Common myeloid progenitor, CD34-positive (primary cell): ENCODE results near the gene SALL3.

Experiments used
- CTCF ChIA-PET: fragments of 350-600 bp; sonication (Branson Sonifier 250); formaldehyde crosslinking; loops from one replicate; lab custom pipeline; 2021; ENCODE audit warnings: antibody characterized with exemption; lab: Charles Lee
- POLR2A ChIA-PET: fragments of 350-600 bp; sonication (Branson Sonifier 250); formaldehyde crosslinking; loops from one replicate; lab custom pipeline; 2021; ENCODE audit warnings: antibody characterized with exemption; lab: Charles Lee
- DNase-seq, 3 donors: peaks; one replicate each; pipeline versions ENCODE4 v3.0.0 to v3.0.0-alpha.2; 2013
- H3K27ac ChIP-seq, 2 experiments: 1 replicate in 1 of 2; 2 replicates in 1 of 2; pipeline ENCODE4 v1.7.0; 2013; ENCODE audit warnings: inconsistent platforms in 2 of 2, low read length in 2 of 2, mild to moderate bottlenecking in 2 of 2, low read depth in 1 of 2, moderate library complexity in 1 of 2; ENCODE audit not compliant: severe bottlenecking in 2 of 2, insufficient read depth in 1 of 2, poor library complexity in 1 of 2
- H3K27me3 ChIP-seq, 5 experiments: replicated peaks in 2 of 5; 1 replicate in 3 of 5; 2 replicates in 2 of 5; pipeline versions ENCODE4 v1.6.1 to v1.7.0; 2013; ENCODE audit warnings: low read length in 4 of 5, mild to moderate bottlenecking in 2 of 5, moderate library complexity in 2 of 5, inconsistent platforms in 1 of 5; ENCODE audit not compliant: insufficient read depth in 5 of 5, control insufficient read depth in 4 of 5
- H3K36me3 ChIP-seq, 4 experiments: 1 replicate in 2 of 4; 2 replicates in 2 of 4; pipeline versions ENCODE4 v1.6.1 to v1.7.0; 2013; ENCODE audit warnings: low read length in 3 of 4, control low read depth in 1 of 4, mild to moderate bottlenecking in 1 of 4; ENCODE audit not compliant: control insufficient read depth in 4 of 4, insufficient read depth in 4 of 4
- H3K4me1 ChIP-seq, 4 experiments: 1 replicate in 3 of 4; 2 replicates in 1 of 4; pipeline versions ENCODE4 v1.6.1 to v1.7.1; 2013; ENCODE audit warnings: low read length in 3 of 4, mild to moderate bottlenecking in 3 of 4, control low read depth in 1 of 4, inconsistent platforms in 1 of 4, moderate library complexity in 1 of 4; ENCODE audit not compliant: control insufficient read depth in 4 of 4, insufficient read depth in 4 of 4; ENCODE audit errors: control extremely low read depth in 1 of 4
- H3K4me3 ChIP-seq, 7 experiments: 1 replicate in 4 of 7; 2 replicates in 3 of 7; pipeline versions ENCODE4 v1.5.1 to v1.7.0; 2013; ENCODE audit warnings: mild to moderate bottlenecking in 7 of 7, low read length in 6 of 7, moderate library complexity in 6 of 7, inconsistent platforms in 2 of 7, low read depth in 2 of 7, control low read depth in 1 of 7; ENCODE audit not compliant: insufficient read depth in 4 of 7, control insufficient read depth in 1 of 7; ENCODE audit errors: extremely low read depth in 1 of 7
- H3K9me3 ChIP-seq, 5 experiments: 1 replicate in 4 of 5; 2 replicates in 1 of 5; pipeline versions ENCODE4 v1.6.1 to v1.7.1; 2013; ENCODE audit warnings: low read length in 4 of 5, mild to moderate bottlenecking in 2 of 5, inconsistent platforms in 1 of 5, low read depth in 1 of 5, moderate library complexity in 1 of 5; ENCODE audit not compliant: control insufficient read depth in 4 of 5, insufficient read depth in 2 of 5; ENCODE audit errors: control extremely low read depth in 1 of 5
- WGBS: methylation state at CpG from one replicate; pipeline ENCODE4 v1.1.5; 2013; ENCODE audit not compliant: insufficient coverage; 5-methylcytosine and 5-hydroxymethylcytosine counted together

Gene SALL3

GRCh38 chr18:78979056-78979729, 425 bp upstream of the SALL3 start:
- Histone ChIP-seq H3K27ac (no peak overlapping the region), H3K4me1 (peaks cover 0 to 23% (median 12%) of the 10 kb centered on the region in 4 experiments), H3K27me3 (peaks cover 32 to 95% (median 60%) of the 10 kb centered on the region in 5 experiments), H3K4me3 (peak overlapping the region in 3 of 7 experiments; percentile 15 to 44 (median 26)), H3K36me3 (no peaks in the 10 kb centered on the region), H3K9me3 (peaks cover 0 to 6% (median 0%) of the 10 kb centered on the region in 5 experiments)
- under 1% methylated on average over 41 of the region's 98 CpGs for WGBS
- POLR2A ChIA-PET, result no interaction called here
- DNase-seq, result peak in 1 of 3 donors; percentile 31
- CTCF ChIA-PET, result no interaction called here

- H3K4me3 ChIP-seq, result peak overlapping the region in 3 of 7 experiments; percentile 11 to 19 (median 16)
- H3K9me3 ChIP-seq, result peaks cover 0 to 12% (median 6%) of the 10 kb centered on the region in 5 experiments
- POLR2A ChIA-PET, result no interaction called here
- no peak overlapping the region for H3K27ac ChIP-seq
- 2% methylated on average over 57 of the region's 71 CpGs for WGBS
- CTCF ChIA-PET, result no interaction called here
- DNase-seq, result peak in 1 of 3 donors; percentile 15
- peaks cover 0 to 20% (median 9%) of the 10 kb centered on the region in 4 experiments for H3K4me1 ChIP-seq
- H3K36me3 ChIP-seq, result no peaks in the 10 kb centered on the region
- peaks cover 33 to 93% (median 64%) of the 10 kb centered on the region in 5 experiments for H3K27me3 ChIP-seq
These were observed 707 bp downstream of the SALL3 start for GRCh38 chr18:78980279-78980771.

GRCh38 chr18:78980777-78981380, 1.3 kb downstream of the SALL3 start:
- Histone ChIP-seq H3K4me3 (peak overlapping the region in 1 of 7 experiments; percentile 19), H3K9me3 (peaks cover 0 to 11% (median 8%) of the 10 kb centered on the region in 5 experiments), H3K4me1 (peaks cover 0 to 20% (median 9%) of the 10 kb centered on the region in 4 experiments), H3K27me3 (peaks cover 33 to 93% (median 64%) of the 10 kb centered on the region in 5 experiments), H3K36me3 (no peaks in the 10 kb centered on the region), H3K27ac (no peak overlapping the region)
- WGBS, result 2% methylated on average over 52 of the region's 68 CpGs
- ChIA-PET CTCF (no interaction called here), POLR2A (no interaction called here)
- peak in 1 of 3 donors; percentile 25 for DNase-seq

- Histone ChIP-seq H3K36me3 (no peaks in the 10 kb centered on the region), H3K4me1 (peaks cover 0 to 23% (median 10%) of the 10 kb centered on the region in 4 experiments), H3K4me3 (no peak overlapping the region), H3K9me3 (peaks cover 0 to 10% (median 8%) of the 10 kb centered on the region in 5 experiments), H3K27me3 (peaks cover 33 to 93% (median 62%) of the 10 kb centered on the region in 5 experiments), H3K27ac (no peak overlapping the region)
- 6% methylated on average over 10 of the region's 13 CpGs for WGBS
- ChIA-PET CTCF (interaction anchor here (1.0 kb wide), 1 partner anchor 14 kb away, joined by 3 read pairs; no protein-coding TSS in a partner anchor), POLR2A (no interaction called here)
- DNase-seq, result peak in 1 of 3 donors; percentile 27
These were observed 1.8 kb downstream of the SALL3 start for GRCh38 chr18:78981394-78981831.

- 0% methylated on average over 6 of the region's 14 CpGs for WGBS
These were observed 2.5 kb downstream of the SALL3 start for GRCh38 chr18:78981989-78982620.

GRCh38 chr18:78983512-78983911, 3.9 kb downstream of the SALL3 start:
- POLR2A ChIA-PET, result no interaction called here
- no peak overlapping the region for H3K27ac ChIP-seq
- peaks cover 31 to 93% (median 57%) of the 10 kb centered on the region in 5 experiments for H3K27me3 ChIP-seq

More at GRCh38 chr18:78981989-78982620, 2.5 kb downstream of the SALL3 start:
- Histone ChIP-seq H3K27me3 (peaks cover 32 to 93% (median 56%) of the 10 kb centered on the region in 5 experiments), H3K36me3 (no peaks in the 10 kb centered on the region), H3K9me3 (peaks cover 0 to 10% (median 8%) of the 10 kb centered on the region in 5 experiments), H3K27ac (no peak overlapping the region), H3K4me1 (peaks cover 0 to 23% (median 10%) of the 10 kb centered on the region in 4 experiments), H3K4me3 (no peak overlapping the region)
- ChIA-PET CTCF (interaction anchor here (0.9 to 1.2 kb wide), 3 partner anchors 9 to 1221 kb away, joined by 3 read pairs; no protein-coding TSS in a partner anchor), POLR2A (no interaction called here)
- peak in 1 of 3 donors; percentile 37 for DNase-seq

More at GRCh38 chr18:78983512-78983911, 3.9 kb downstream of the SALL3 start:
- WGBS, result no CpG with 5 or more reads among the region's 3 CpGs
- DNase-seq, result peak in 1 of 3 donors; percentile 7
- H3K9me3 ChIP-seq, result peaks cover 0 to 10% (median 8%) of the 10 kb centered on the region in 5 experiments
- H3K4me3 ChIP-seq, result no peak overlapping the region
- no peaks in the 10 kb centered on the region for H3K36me3 ChIP-seq
- H3K4me1 ChIP-seq, result peaks cover 0 to 20% (median 7%) of the 10 kb centered on the region in 4 experiments
- CTCF ChIA-PET, result interaction anchor here (1.2 kb wide), 1 partner anchor 9 kb away, joined by 3 read pairs; no protein-coding TSS in a partner anchor
